ENCODE measurements around the gene PUSL1.

DNA sequence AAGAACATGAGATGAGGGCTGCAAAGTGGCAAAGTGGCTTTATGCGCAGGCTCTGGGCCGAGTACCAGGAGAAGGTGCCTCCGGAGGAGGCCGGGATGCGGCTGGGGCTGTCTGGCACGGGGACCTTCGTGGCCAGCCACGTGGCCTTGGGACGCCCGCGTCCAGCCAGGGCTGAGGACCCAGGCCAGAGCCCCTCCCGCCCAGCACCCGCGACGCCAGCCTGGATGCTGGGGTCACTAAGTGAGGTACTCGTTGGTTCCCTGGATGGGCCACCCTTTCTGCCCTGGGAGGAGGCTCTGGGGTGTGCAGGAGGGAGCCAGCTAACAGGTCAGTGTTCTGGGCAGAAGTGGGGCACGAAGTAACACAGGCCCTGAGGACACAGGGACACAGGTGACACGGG, 15.5 kb upstream of the PUSL1 start:
- TF ChIP-seq POLR2A (IDR thresholded peaks at IDR 0.05; ENCODE audit: low read depth, low read length) (no peak), CEBPB (IDR thresholded peaks at IDR 0.05; ENCODE audit: low read depth, low read length) (no peak), MXI1 (IDR thresholded peaks at IDR 0.05; ENCODE audit: borderline replicate concordance, low read depth, low read length) (no peak), MAZ (IDR thresholded peaks at IDR 0.05; ENCODE audit: borderline replicate concordance, low read depth, low read length) (no peak), CHD1 (IDR thresholded peaks at IDR 0.05; ENCODE audit: low read depth, low read length) (no peak), RAD21 (IDR thresholded peaks at IDR 0.05; ENCODE audit: low read length) (no peak), MAFK (IDR thresholded peaks at IDR 0.05; ENCODE audit: low read depth, low read length) (no peak), RFX5 (IDR thresholded peaks at IDR 0.05; ENCODE audit: low read depth, low read length) (no peak), BHLHE40 (IDR thresholded peaks at IDR 0.05; ENCODE audit: low read depth, low read length) (no peak)
- TF ChIP-seq, protein P1, sequence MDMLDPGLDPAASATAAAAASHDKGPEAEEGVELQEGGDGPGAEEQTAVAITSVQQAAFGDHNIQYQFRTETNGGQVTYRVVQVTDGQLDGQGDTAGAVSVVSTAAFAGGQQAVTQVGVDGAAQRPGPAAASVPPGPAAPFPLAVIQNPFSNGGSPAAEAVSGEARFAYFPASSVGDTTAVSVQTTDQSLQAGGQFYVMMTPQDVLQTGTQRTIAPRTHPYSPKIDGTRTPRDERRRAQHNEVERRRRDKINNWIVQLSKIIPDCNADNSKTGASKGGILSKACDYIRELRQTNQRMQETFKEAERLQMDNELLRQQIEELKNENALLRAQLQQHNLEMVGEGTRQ (IDR thresholded peaks at IDR 0.05; ENCODE audit: low read depth, low read length), result no peak
- TF ChIP-seq, protein P2, sequence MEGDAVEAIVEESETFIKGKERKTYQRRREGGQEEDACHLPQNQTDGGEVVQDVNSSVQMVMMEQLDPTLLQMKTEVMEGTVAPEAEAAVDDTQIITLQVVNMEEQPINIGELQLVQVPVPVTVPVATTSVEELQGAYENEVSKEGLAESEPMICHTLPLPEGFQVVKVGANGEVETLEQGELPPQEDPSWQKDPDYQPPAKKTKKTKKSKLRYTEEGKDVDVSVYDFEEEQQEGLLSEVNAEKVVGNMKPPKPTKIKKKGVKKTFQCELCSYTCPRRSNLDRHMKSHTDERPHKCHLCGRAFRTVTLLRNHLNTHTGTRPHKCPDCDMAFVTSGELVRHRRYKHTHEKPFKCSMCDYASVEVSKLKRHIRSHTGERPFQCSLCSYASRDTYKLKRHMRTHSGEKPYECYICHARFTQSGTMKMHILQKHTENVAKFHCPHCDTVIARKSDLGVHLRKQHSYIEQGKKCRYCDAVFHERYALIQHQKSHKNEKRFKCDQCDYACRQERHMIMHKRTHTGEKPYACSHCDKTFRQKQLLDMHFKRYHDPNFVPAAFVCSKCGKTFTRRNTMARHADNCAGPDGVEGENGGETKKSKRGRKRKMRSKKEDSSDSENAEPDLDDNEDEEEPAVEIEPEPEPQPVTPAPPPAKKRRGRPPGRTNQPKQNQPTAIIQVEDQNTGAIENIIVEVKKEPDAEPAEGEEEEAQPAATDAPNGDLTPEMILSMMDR (conservative IDR thresholded peaks at IDR 0.05; ENCODE audit: low read depth, low read length), result no peak
- TF ChIP-seq, protein P3, sequence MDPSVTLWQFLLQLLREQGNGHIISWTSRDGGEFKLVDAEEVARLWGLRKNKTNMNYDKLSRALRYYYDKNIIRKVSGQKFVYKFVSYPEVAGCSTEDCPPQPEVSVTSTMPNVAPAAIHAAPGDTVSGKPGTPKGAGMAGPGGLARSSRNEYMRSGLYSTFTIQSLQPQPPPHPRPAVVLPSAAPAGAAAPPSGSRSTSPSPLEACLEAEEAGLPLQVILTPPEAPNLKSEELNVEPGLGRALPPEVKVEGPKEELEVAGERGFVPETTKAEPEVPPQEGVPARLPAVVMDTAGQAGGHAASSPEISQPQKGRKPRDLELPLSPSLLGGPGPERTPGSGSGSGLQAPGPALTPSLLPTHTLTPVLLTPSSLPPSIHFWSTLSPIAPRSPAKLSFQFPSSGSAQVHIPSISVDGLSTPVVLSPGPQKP (IDR thresholded peaks at IDR 0.05; ENCODE audit: borderline replicate concordance, low read depth, low read length), result no peak
